NCI-H2171 treated with DMSO at 0.1 percent for 48 hours (cell line): ENCODE data around the gene SECTM1.

Source experiments
- DNase-seq: peaks from one replicate; lab custom pipeline; 2025; lab: John Stamatoyannopoulos, UW

Gene SECTM1

DNA sequence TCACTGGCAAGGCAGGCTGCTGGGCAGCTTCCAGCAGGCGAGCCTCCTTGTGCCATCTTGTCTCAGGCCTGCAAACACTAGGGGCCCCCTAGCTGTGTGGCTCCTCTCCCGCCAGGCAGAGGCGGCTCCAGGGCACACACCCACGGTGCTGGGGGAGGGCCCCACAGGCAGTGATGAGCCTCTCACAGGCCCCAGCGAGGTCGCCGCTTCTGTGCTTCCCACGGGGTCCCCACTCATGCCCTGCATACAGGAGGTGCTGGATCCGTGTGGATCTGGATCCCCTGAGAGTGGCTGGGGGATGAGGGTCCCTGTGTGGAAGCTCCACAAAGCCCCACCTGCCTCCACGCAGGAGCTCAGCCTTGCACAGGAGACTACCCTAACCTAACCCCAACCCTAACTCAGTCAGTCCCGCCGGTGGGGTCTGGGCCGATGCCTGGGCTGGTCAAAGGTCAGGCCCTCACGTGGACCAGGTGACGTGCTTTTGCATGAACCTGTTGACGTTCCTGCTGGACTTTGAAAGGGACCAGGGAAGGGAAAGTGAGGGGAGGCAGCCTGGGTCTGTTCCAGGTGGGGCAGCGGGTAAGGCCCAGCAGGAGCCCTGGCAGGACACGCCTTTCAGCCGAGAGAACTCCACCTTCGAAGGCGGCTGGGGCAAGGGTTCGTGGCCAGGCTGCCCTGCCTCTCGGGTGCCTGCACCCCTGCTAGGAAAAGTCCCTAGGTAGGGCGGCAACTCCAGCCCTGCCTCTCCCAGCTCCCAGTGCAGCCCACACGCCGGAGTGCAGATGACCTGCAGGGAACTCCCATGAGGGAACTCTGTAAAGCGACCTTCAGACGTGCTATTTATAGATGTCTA is 5.2 kb downstream of the SECTM1 start:
- DNase-seq, result no peak

DNA sequence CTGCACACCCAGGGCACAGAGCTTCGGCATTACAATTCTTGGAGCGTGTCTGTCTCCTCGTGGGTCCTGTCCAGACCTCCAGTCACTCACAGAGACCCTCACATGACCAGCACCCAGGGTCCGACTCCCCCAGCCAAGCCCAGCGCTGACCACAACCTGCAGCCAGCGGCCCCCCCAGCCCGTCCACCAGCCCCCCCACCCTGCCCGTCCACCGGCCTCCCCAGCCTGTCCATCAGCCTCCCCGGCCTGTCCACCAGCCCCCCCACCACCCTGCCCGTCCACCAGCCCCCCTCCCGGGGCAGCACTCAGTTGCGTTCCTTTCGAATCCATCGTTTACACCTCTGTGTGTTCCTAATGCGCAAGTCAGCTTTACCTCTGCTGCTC is 5.8 kb downstream of the SECTM1 start:
- no peak for DNase-seq

DNA sequence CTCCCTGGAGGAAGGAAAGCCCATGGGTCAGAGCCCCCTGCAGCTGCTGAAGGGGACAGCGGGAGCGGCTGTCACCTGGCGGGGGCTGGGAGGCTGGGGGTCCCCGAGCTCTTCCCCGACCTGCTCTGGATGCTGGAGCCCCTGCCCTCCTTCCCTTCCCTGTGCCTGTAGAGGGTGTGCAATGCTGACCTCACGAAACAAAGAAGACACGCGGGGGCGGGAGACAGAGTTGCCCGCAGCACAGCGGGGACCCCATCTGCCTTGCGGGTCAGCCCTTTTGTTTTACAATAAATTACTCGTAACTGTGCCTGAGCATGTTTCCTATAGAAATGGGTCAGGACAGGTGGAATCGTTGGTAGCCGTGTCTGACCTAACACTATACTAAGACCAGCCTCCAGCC is 6.3 kb downstream of the SECTM1 start:
- no peak for DNase-seq

DNA sequence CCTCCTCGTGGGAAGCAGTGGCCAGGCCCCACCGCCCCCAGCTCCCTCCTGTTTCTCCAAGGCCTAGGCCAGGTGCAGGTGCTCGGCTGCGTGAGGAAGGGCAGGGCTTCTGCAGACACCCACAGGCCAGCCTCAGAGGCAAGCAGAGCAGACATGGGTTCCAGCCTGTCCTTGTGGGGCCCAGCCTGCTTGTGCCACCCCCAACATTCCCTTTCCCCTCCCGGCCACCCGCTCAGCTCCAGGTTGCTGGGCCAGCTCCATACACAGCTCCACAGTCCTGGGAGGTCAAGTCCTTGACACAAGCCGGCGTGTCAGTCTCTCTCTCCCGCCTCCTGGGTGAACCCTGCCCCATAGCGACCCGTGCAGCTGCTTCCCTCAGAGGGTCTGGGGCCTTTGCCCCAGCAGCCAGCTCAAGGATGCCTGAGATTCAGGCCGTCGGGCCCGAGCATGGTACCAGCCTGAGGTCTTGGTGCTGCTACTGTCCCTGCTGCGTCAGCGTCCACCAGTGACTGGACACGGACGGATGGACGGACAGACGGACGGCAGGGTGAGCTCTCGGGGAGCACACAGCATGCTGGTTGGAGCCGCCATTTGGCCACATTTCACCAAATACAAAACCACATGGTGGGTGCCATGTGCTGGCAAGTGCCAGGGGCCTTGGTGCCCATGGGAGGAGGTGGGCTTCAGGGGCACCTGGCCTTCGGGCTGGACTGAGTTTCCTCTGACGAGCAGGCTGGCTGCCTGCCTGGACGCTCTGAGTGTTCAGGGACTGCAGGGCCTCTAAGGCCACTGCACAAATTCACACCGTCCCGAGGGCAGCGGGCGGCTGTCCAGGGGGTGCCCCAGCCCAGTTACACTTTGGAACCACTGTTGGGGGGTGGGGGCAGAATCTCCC is 8.0 kb downstream of the SECTM1 start:
- DNase-seq, result no peak

DNA sequence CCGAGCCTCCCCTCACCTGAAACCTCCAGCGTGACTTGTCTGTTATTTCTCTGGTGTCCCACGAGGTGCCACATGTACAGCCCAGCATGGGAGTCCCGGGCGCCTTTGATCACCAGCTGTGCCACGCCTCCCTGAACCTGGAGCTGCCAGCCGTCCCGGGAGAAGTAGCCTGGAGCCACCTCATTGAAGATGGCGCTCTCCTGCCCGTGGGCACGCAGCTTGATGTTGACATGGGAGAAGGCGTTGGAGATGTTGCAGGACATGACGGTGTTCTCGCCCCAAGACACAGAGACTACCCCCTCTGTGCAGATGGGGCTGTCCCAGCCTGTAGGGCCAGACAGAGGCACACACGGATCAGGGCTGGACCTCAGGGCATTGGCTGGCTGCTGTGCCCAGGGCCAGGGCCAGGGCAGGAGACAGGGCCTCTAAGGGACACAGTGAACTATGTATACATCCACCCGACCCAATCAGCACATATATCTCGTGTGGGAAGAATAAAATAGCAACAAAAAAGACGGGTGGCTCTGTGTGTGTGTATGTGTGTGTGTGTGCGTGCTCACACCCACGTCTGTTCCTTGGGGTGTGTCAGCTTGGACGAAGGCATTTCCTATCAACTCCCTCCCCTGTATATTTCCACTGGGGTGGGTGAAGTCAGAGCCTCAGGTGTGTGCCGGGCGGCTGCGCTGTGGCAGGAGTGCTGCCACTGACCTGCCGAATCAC is 8.8 kb downstream of the SECTM1 start:
- no peak for DNase-seq

DNA sequence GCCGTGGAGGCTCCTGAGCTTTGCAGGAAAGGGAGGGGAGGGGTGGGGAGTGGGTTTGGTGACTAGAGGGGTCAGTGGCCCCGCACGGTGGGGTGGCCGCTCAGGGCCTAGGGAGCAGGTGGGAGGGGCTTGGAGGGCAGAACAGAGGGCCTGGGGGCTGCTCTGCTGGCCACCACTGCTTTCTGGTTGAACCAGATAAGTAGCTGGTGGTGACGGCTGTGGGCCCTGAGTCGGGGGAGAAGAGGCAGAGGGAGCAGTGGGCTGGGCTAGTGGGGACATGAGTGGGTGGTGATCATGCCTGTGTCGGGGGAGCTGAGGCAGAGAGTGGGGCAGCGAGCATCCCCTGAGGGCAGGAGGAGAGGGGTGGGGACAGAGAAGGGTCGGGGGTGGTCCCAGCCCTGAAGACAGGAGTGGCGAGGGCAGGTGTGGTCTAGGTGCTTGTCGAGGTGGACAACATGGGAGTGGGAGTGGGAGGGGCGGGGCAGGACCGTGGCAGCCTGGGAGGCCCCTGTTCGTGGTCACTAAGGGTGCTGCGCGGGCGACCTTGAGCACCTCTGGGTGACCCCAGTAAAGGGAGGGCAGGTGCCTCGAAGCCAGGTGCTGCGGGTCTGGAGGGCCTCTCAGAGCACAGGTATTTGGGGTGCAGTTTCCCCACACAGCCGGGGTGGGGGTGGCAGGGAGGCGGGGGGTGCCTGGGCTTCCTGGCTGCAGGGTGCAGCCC is 9.9 kb downstream of the SECTM1 start:
- no peak for DNase-seq

DNA sequence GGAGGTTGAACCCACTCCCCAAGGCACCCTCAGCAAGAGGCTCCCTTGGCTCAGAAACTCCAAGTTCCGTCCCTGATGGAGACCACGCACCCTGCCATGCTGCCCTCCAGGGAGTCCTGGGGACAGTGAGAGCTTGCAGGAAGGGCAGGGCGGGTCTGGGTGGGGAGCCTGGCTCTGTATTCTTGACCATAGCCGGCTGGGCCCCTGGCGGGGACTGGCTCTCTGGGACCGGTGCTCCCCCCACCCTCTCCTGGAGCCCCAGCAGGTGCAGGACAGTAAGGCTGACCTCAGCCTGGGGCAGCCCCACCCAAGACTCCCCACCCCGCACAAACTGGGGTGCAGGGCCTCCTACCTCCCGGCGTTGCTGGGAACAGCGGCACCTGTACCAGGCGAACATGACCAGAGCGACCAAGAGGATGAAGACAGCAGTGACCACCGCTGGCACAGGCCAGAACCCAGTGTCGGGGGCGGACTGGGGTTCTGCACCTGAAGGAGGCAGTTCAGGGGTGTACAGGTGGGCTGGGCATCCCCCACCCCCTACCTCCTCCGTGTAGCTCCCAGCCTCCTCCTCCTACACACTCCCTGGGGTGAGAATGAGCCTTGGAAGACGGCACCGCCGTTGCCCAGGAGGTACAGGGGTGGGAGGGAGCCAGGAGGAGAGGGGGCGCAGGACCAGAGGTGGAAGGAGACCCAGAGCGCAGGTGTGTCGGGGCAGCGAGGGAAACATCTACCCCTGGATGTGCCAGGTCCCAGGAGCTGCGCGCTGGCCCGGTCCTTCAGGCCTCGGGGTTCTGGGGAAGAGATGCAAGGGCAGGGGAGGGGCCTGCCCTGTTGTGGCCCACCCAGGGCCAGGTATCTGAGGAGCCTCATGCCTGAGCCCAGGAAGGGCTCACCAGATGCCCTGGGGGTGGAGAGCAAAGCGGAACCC is 10.8 kb downstream of the SECTM1 start:
- DNase-seq, result no peak

DNA sequence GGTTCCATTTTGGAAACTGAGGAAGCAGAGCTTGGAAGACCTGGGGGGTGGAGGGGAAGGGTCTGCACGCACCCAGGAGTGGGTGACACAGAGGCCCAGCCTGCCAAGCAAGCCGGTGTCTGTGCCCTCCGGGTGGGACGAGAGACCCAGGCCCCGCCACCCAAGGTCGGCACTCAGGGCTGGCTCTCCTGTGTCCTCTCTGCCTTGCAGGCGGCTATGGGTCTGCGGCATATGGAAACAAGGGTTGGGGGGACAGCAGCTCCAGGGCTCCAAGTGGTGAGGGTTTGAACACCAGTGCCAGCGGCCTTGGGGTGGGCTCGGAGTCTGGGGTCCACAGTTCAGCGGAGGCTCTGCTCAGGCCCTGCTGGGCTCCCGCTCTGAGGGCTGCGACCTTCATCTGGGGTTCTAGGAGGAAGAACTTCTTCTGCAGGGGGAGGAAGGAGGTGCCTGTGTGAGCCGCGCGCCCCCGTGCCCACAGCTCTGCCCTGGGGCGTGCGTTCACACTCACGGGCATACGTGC is 11.6 kb downstream of the SECTM1 start:
- no peak for DNase-seq

DNA sequence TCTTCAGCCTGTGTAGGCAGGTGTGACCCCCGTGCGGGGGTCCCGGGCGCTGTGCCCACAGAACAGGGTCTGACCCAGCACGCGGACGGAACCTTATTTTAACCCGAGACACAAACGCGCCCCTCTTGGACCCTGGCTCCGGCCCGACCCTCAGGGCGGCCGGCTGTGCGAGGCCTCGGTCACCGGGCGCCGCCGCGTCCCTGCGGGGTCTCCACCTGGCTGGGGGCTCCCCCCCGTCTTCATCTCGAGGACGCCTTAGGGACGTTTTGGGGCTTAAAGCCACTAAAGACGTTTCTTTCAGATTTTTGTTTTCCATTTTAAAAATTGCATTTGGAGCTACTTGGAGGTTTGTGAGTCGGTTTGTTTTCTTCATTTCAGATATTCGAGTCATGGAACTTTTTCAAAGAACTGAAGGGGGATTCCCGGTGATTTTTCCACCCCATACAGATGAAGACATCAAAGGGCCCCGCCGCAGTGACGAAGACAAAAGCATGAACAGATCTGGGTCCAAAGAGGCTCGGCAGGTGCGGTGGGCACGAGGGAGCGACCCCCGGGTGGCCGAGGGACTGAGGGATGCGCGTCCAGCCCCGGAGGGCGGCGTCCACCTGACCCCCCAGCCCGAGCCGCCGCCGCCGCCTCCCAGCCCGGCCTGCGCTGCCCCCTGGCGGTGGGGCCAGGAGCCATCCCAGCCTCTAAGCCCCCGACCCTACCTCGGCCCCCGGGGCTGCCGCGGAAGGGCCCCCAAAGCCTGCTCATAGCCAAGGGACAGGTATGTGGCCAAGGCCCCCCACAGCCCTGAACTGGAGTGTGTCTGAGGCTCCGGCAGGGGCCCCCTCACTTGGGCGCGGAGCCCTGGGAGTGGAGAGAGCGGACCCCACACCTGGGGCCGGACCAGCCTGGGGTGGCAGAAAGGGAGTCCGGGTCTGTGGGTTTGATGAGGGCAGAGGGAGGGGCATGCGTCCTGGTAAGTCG is 12.3 kb downstream of the SECTM1 start:
- DNase-seq, result no peak

DNA sequence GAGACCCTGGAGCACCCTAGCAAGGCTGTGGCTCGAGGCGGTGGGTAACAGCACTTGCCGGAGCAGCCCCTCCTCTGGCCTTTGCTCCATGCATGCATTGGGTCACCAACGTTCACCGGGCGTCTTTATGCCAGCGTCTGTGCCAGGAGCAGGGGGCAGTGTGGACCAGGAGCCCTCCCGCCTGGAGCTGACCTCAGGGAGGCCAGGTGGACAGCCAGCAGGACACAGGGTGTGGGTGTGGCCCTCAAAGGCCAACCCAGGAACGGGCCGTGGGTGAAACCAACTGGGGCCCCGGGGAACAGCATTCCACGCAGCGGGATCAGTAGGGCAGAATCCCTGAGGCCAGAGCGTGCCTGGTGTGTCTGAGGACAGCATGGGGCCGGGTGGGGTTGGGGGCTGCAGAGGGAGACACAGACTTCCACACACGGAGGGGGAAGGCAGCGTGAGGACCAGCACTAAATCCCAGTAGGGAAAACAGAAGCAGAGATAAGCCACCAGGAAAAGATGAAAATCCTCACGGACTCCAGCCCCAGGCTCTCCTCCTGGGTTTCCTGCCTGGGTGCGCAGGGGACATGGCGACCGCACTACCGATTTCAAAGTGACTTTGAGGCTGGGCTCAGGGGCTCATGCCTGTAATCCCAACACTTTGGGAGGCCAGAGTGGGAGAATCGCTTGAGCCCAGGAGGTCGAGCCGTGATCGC is 13.3 kb downstream of the SECTM1 start:
- DNase-seq, result no peak

DNA sequence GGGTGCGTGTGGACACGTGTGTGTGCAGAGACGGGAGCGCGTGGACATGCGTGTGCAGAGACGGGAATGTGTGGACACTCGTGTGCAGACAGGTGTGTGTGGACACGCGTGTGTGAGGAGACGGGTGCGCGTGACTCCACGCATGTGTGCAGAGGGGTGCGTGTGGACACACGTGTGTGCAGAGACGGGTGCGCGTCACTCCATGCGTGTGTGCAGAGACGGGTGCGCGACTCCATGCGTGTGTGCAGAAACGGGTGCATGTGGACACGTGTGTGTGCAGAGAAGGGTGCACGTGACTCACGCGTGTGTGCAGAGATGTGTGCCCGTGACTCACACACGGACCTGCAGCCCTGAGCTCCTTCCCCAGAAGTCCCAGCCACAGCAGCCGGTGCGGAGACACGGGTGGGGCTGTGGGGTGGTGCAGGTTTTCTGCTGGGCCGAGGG is 13.9 kb downstream of the SECTM1 start:
- DNase-seq, result no peak

DNA sequence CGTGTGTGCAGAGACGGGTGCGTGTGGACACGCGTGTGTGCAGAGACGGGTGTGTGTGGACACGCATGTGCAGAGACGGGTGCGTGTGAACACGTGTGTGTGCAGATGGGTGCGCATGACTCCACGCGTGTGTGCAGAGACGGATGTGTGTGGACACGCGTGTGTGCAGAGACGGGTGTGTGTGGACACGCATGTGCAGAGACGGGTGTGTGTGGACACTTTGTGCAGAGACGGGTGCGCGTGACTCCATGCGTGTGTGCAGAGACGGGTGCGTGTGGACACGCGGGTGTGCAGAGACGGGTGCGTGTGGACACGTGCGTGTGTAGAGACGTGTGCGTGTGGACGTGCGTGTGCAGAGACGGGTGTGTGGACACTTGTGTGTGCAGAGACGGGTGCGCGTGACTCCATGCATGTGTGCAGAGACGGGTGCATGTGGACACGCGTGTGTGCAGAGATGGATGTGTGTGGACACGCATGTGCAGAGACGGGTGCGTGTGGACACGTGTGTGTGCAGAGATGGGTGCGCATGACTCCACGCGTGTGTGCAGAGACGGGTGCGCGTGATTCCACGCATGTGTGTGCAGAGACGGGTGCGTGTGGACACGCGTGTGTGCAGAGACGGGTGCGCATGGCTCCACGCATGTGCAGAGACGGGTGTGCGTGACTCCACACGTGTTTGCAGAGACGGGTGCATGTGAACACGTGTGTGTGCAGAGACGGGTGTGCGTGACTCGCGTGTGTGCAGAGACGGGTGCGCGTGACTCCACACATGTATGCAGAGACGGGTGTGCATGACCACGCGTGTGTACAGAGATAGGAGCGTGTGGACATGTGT is 14.6 kb downstream of the SECTM1 start:
- no peak for DNase-seq

DNA sequence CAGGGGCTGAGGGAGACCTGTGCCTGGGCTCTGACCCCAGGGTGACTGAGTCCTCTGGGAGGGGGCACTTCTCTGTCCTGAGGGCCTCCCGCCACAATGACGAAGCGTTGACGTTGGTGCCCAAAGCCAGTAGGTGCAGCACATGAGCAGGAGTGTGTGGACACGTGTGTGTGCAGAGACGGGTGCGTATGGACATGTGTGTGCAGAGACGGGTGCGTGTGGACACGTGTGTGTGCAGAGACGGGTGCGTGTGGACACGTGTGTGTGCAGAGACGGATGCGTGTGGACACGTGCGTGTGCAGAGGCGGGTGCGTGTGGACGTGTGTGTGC is 15.4 kb downstream of the SECTM1 start:
- no peak for DNase-seq

DNA sequence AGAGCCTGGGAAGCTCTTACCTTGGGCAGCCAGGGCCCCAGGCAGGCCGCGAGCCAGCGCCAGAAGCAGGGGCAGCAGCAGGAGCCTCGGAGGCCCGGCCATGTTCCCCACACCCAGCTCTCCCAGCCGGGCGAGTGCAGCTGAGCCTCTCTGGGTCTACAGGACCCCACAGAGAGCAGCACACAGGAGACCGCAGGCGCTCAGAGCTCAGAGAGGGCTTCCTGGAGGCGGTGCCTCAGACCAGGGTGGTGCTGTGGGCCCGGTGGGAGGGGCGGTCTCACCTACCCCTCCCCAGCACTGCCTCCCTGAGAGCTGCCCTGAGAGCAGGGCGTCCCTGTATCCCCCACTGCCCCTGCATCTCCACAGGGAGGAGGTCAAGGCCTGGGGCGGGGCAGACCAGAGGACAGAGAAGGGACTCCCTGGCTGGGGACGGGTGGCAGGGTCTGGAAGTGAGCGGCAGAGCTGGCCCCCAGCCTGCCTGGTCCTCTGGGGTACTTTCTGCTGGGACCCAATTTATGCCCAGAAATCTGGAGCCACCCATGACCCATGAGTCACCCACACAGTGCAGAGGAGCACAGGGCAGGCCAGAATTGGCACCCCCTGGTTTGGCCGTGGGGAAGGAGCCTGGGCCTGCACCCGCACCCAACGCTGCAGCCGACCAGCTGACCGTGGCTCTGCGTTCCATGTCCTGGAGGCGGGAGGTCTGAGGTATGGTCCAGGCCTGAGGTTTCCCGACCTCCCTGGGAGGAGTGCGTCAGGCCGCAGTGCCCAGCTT is 16.0 kb downstream of the SECTM1 start, which contains the start of gene CD7:
Gene CD7, minus strand, starts transcription at position 215 of the 775 bp plus-strand sequence. Its CDS starts 113 bp downstream, at position 102.
- DNase-seq, result no peak

DNA sequence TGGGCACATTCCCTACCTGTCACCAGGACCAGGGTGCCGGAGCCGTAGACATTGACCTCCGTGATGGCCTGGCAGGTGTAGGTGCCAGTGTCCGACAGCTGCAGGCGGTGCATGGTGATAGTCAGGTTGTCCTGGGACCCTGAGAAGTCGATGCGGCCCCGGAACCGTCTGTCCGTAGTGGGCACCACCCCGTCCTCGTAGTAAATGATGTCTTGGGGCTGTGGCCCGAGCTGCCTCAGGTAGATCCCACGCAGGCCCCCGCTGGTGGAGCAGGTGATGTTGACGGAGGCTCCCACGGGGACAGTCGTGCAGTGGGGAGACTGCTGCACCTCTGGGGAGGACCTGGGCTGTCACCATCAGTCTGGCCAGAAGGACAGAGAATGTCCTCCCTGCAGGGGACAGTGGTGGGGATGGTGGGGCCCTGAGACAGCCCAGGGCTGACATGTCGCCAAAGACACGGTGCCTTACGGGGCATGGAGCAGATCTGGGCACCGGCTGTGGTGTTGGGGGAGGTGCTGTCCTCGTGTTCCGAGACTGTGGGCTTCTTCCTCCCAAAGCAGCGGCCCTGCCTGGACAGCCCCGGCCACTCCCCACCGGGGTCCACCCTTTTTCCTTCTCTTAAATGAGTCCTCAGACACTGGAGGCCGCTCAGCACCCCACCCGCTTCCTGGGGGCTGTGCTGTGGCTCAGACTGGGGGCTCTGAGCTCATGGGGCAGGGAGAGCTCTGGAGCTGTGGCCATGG is 16.7 kb downstream of the SECTM1 start:
- no peak for DNase-seq

DNA sequence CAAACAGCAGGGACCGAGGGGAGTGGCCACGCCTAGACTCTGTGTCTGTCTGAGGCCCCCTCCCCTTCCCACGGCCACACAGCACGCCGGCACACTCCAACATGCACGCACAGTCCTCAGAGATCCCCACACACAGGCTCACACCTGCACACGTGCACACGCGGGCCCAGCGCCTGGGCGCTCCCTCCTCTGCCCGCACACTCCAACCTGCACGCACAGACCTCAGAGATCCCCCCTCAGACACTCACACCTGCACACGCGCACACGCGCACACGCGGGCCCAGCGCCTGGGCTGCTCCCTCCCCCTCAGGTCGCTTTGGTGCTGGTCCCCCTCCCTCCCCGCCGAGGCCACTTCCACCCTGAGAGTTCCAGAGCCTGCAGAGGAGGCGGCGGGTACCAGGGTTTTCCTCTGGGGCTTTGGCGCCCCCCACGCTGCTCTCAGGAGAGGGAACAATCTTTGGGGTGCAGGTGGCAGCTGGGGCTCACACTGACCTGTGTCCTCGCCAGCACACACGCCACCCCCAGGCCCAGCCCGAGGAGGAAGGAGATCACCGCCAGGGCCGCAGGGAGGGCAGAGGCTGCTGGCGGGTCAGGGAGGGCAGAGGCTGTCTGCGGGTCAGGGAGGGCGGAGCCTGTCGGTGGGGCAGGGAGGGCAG is 17.7 kb downstream of the SECTM1 start:
- DNase-seq, result no peak
